ENCODE data around the gene IRAK2.
A peak's percentile ranks its signal among the peaks of the same experiment; 100 is the strongest.

Gene IRAK2

GRCh38 chr3:10228248-10228950, 63.7 kb downstream of the IRAK2 start:
- DNase-seq = peak; percentile 74

DNA sequence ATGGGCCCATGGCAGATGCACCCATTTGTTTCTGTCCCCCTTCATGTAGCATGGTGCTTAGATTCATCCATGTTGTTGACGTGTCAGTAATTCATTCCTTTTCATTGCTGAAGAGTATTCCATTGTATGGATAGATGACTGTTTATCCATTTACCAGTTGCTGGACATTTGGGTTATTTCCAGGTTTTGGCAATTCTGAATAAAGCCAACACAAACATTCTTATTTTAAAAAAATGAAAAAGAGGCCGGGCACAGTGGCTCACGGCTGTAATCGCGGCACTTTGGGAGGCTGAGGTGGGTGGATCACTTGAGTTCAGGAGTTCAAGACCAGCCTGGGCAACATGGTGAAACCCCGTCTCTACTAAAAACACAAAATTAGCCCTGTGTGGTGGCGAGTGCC, 64.9 kb downstream of the IRAK2 start:
- no peak for DNase-seq

GRCh38 chr3:10232137-10232536, 67.4 kb downstream of the IRAK2 start:
- no peak for DNase-seq

GRCh38 chr3:10233988-10234387, 69.3 kb downstream of the IRAK2 start:
- DNase-seq = no peak

- DNase-seq = no peak
Measured at GRCh38 chr3:10234526-10235230, 70.0 kb downstream of the IRAK2 start.

GRCh38 chr3:10235551-10235950, 70.8 kb downstream of the IRAK2 start:
- no peak for DNase-seq

DNA sequence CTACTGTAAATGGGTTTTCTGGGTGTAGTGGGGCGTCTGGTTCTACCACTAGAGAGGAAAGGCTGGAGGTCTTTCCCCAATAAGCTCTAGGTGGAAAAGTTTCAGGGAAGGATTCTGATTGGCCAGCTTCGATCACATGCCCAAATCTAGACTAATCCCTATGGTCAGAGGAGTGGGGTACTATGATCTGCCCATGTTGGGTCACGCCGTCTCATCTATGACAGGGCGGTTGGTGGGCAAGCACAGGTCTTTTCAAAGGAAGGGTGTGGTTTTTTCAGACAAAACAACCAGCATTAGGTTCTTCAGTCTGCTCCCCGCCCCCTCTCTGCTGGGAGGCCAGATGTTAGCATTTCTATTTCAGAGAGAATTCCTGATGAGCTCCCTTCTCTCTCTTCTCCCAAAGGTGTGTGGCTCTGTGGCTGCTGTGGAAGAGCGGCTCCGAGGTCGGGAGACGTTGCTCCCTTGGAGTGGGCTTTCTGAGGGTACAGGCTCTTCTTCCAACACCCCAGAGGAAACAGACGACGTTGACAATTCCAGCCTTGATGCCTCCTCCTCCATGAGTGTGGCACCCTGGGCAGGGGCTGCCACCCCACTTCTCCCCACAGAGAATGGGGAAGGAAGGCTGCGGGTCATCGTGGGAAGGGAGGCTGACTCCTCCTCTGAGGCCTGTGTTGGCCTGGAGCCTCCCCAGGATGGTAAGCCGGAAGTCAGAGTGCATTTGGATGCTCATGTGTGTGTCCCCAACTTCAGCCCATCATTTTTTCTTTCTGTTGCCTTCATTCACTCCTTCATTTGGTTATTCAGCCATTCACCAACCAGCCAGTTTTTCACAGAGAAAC, 73.8 kb downstream of the IRAK2 start:
- peak; percentile 67 for DNase-seq

GRCh38 chr3:10240799-10241198, 76.1 kb downstream of the IRAK2 start:
- DNase-seq = no peak

- peak; percentile 81 for DNase-seq
Measured at GRCh38 chr3:10242182-10243065, 77.7 kb downstream of the IRAK2 start.

- peak; percentile 31 for DNase-seq
Measured at GRCh38 chr3:10244009-10244408, 79.3 kb downstream of the IRAK2 start.

DNA sequence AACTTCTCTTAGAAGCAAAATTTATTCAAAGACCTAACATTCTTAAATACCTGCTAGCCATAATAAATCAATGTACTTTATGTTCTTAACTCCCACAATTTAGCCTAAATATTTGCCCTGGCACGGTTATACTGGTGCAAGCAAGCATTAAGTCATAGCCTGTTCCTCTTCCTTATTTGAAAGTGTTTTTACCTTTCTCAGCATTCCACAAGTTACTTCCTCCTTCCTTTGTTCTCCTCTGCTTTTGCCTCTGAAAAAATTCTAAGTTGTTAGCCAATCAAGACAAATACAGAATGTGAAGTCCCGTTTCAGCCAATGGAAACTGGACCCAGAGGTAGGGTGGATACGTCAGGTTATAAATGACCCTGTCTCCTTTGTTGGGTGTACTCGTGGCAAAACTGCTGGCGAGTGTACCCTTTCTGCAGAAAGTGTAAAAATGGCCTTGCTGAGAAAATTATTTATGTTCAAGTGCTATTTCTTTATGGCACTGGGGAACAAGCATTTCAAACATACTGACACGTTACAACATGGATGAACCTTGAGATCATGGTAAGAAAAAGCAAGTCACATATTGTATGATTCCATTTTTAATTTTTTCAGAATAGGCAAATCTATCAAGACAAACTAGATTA, 80.5 kb downstream of the IRAK2 start:
- no peak for DNase-seq

DNA sequence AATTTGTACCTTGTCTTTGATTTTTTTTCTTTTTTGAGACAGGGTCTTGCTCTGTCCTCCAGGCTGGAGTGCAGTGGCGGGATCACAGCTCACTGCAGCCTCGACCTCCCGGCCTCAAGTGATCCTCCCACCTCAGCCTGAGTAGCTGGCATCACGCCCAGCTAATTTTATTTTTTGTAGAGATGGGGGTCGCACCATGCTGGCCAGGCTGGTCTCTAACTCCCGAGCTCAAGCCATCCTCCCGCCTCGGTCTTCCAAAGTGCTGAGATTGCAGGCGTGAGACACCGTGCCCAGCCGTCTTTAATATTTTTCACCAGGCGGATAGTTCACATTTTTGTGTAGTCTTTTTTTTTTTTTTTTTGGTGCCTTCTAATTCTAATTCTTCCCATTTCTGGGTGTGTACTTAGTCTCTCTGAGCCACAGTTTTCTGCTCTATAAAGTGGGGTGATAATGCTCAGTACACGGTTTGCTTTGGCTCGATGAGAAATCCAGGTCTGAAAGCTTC, 83.0 kb downstream of the IRAK2 start:
- DNase-seq = no peak

- DNase-seq = peak; percentile 99
Measured at GRCh38 chr3:10248184-10248983, 83.7 kb downstream of the IRAK2 start, which contains the start of gene TATDN2. Gene TATDN2, plus strand, starts transcription at chr3:10248459. Its CDS starts 742 bp downstream, at chr3:10249201.

GRCh38 chr3:10248984-10249748, 84.4 kb downstream of the IRAK2 start:
- peak; percentile 72 for DNase-seq

GRCh38 chr3:10249833-10250232, 85.1 kb downstream of the IRAK2 start:
- no peak for DNase-seq

GRCh38 chr3:10251006-10251405, 86.3 kb downstream of the IRAK2 start:
- no peak for DNase-seq

- DNase-seq = no peak
Measured at GRCh38 chr3:10253731-10254130, 89.0 kb downstream of the IRAK2 start.

DNA sequence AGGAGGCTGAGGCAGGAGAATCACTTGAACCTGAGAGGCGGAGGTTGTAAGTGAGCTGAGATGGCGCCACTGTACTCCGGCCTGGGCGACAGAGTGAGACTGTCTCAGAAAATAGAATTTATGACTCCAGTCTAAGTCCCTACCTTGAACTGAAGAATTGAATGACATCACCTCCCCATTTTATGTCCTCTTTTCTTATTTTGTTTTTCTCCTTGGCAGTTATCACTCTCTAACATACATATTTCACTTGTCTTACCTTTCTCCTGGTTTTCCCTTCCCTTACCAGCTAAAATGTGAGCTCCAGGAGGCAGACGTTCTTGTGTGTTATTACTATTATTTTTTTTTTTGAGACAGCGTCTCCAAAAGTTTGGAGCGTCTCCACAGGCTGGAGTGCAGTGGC, 91.1 kb downstream of the IRAK2 start:
- no peak for DNase-seq

- DNase-seq = no peak
Measured at GRCh38 chr3:10259036-10259435, 94.3 kb downstream of the IRAK2 start.

GRCh38 chr3:10259798-10260197, 95.1 kb downstream of the IRAK2 start:
- DNase-seq = no peak

All from hematopoietic multipotent progenitor cell treated with erythropoietin and hydrocortisone succinate and interleukin-3 and kit ligand, for 4 days (in vitro differentiated cells).